RWPE2 (cell line): ENCODE measurements around the gene KCNJ12.
"Not testable (repeated sequence)": the region's sequence is repeated elsewhere in the genome, so short reads cannot be mapped to it uniquely, and the experiment has no call there.

ENCODE experiments used
- ATAC-seq: fragments of 200-7000 bp; cut with Tn5 transposase; 3 replicates; pipeline ENCODE4 v1.9.1; 2021; ENCODE audit warnings: low read depth
- DNase-seq: peaks from one replicate; pipeline ENCODE4 v3.0.0-alpha.2; 2020; ENCODE audit warnings: low spot score
- H3K27ac ChIP-seq: fragments of 450-650 bp; 2 replicates; pipeline ENCODE4 v1.5.1; 2017; ENCODE audit warnings: mild to moderate bottlenecking; ENCODE audit not compliant: poor library complexity, severe bottlenecking
- H3K27me3 ChIP-seq: fragments of 250-450 bp; sonication (Bioruptor Pico); 2 replicates; pipeline ENCODE4 v1.5.1; 2021; ENCODE audit warnings: mild to moderate bottlenecking, moderate library complexity; ENCODE audit not compliant: insufficient read depth, poor library complexity, severe bottlenecking
- H3K36me3 ChIP-seq: fragments of 250-450 bp; sonication (Bioruptor Pico); 2 replicates; pipeline ENCODE4 v1.5.1; 2020; ENCODE audit warnings: low read depth, mild to moderate bottlenecking, moderate library complexity
- H3K4me1 ChIP-seq: fragments of 250-450 bp; sonication (Bioruptor Pico); 2 replicates; pipeline ENCODE4 v1.5.1; 2021; ENCODE audit warnings: mild to moderate bottlenecking, moderate library complexity; ENCODE audit not compliant: insufficient read depth, poor library complexity, severe bottlenecking
- H3K4me3 ChIP-seq: fragments of 250-450 bp; sonication (Bioruptor Pico); 2 replicates; pipeline ENCODE4 v1.5.1; 2021; ENCODE audit warnings: mild to moderate bottlenecking, moderate library complexity; ENCODE audit not compliant: severe bottlenecking
- H3K9me3 ChIP-seq: fragments of 250-450 bp; sonication (Bioruptor Pico); 2 replicates; pipeline ENCODE4 v1.5.1; 2021; ENCODE audit warnings: mild to moderate bottlenecking, moderate library complexity; ENCODE audit not compliant: severe bottlenecking
- TF ChIP-seq, protein P1 (sequence below): fragments of 450-650 bp; IDR thresholded peaks from one replicate; pipeline ENCODE4 v1.5.1; 2017; ENCODE audit warnings: mild to moderate bottlenecking, moderate library complexity; ENCODE audit not compliant: poor library complexity, severe bottlenecking

Gene KCNJ12

DNA sequence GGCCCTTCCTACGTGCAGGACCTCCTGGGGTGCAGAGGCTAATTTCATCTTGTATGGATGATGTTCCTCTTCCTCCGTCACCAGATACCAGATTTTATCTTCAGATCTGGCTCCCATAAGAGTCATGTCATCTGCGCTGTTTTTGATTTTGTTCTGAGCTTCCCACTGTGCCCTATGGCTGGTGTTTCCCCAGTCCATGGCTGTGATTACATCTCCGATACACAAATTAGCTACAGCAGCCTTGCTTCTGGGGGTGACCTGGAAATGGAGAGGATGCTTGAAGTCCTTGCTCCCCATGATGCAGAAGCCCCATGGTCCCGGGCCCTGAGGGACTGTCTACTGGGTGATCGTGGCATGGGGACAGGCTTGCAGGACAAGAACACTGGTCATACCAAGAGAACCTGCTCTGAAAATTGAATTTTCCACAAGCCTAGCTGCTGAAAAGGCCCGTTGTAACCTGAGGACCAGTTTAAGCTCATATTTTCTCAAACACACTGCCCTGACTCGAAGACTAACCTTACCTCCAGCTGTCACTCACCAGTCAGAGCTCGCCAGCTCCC, 69.0 kb downstream of the KCNJ12 start:
- Histone ChIP-seq H3K36me3 (no peaks in the 10 kb centered on the region), H3K27ac (no peak overlapping the region), H3K9me3 (no peaks in the 10 kb centered on the region), H3K27me3 (no peaks in the 10 kb centered on the region), H3K4me3 (no peak overlapping the region), H3K4me1 (no peaks in the 10 kb centered on the region)
- TF ChIP-seq, protein P1, sequence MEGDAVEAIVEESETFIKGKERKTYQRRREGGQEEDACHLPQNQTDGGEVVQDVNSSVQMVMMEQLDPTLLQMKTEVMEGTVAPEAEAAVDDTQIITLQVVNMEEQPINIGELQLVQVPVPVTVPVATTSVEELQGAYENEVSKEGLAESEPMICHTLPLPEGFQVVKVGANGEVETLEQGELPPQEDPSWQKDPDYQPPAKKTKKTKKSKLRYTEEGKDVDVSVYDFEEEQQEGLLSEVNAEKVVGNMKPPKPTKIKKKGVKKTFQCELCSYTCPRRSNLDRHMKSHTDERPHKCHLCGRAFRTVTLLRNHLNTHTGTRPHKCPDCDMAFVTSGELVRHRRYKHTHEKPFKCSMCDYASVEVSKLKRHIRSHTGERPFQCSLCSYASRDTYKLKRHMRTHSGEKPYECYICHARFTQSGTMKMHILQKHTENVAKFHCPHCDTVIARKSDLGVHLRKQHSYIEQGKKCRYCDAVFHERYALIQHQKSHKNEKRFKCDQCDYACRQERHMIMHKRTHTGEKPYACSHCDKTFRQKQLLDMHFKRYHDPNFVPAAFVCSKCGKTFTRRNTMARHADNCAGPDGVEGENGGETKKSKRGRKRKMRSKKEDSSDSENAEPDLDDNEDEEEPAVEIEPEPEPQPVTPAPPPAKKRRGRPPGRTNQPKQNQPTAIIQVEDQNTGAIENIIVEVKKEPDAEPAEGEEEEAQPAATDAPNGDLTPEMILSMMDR: no peak
- ATAC-seq (no peak), DNase-seq (no peak)

DNA sequence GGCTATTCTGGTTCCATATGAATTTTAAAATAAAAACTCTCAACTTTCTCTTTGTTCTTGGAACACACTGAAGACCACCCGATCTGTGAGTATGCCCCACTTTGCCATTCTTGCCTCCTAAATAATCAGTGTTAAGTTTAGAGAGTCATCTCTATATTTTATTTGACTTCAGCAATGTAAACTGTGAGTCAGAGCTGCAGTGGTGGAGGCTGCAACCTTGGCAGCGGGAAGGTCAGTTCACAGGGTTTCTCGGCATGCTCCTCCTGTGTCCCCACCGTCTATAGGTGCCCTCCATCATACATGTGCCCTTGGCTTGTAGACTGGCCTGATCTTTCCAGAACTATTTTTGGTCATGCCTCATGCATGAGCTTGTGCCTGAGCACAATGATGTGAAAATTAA, 71.4 kb downstream of the KCNJ12 start:
- H3K4me1 ChIP-seq, H3K9me3 ChIP-seq, H3K36me3 ChIP-seq, DNase-seq, H3K27ac ChIP-seq, H3K27me3 ChIP-seq, ATAC-seq, H3K4me3 ChIP-seq: not testable (repeated sequence)

DNA sequence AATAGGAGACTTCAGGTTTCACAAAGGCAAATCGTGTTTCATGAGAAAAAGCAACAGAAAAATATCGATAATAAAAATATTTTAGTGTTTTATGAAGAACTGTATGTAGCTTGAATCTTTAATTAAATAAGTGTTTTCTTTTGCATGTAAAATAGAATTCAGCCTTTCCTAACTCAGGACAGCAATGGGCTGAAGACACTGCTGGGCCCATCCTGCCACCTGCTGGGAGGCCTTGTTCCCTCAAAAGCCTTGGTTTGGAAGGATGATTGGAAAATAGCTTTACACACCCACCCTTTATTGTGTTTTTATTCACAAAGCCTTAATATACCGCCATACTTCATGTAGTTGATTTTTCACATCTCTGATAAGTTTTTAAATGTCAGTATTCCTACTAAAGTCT, 73.7 kb downstream of the KCNJ12 start:
- H3K4me3 ChIP-seq, H3K36me3 ChIP-seq, H3K9me3 ChIP-seq, H3K27me3 ChIP-seq, DNase-seq, H3K27ac ChIP-seq, H3K4me1 ChIP-seq: not testable (repeated sequence)
- peak; percentile 70 for ATAC-seq
- TF ChIP-seq, protein P1: peak; percentile 76

DNA sequence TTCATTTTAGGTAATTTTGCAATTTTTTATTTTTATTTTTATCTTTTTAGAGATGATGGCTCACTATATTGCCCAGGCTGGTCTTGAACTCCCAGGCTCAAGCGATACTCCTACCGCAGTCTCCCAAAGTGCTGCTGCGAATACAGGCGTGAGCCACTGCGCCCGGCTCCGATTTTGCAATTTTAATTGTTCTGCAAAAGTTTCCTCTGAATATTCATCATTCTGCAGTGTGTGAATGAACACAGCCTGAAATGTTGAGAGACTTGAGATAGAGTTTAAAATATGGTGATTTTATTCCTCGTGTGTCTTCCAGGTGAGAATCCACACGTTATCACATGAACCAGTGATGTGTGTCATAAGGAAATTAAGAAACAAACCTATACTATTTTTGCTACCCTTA, 75.8 kb downstream of the KCNJ12 start:
- Histone ChIP-seq H3K4me1 (no peaks in the 10 kb centered on the region), H3K27me3 (no peaks in the 10 kb centered on the region), H3K4me3 (no peak overlapping the region), H3K9me3 (no peaks in the 10 kb centered on the region), H3K27ac (no peak overlapping the region), H3K36me3 (no peaks in the 10 kb centered on the region)
- DNase-seq (no peak), ATAC-seq (no peak)
- TF ChIP-seq, protein P1: no peak

DNA sequence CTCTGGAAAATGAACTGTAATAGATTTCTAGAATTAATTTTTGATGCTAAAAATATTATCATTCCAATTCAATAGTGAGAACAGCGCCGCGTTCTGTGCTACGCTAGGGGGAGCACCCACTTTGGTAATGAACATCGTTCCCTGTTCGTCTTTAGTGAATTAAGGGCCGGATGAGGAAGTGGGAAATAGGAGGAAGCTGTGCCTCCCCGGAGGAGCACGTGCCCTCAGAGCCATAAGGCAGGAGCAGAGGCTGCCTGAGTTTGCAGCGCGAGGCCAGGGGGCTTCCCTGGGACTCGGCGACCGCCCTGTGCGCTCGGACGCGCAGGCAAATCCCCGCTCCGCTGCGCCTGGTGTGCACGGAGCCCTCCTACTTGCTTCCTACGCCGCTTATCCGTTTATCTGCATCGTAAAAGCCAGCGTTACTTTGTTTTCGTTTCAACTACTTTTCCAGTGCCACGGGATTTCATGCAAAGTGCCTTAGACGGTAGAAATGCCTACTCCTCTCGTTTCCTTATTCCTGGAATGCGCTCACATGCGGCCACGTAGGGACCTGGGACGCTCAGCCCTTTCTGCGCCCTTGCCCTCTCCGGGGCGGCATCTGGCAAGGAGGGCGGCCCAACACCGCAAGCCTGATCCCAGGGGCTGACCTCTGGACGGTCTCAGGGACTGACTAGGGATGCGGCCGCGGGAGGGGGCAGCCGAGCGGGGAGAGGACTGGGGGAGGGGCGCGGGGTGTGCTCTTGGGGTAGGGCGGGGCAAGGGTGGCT, 76.4 kb downstream of the KCNJ12 start:
- TF ChIP-seq, protein P1: peak; percentile 57
- H3K9me3 ChIP-seq: no peaks in the 10 kb centered on the region
- no peak overlapping the region for H3K4me3 ChIP-seq
- no peak overlapping the region for H3K27ac ChIP-seq
- ATAC-seq: no peak
- no peaks in the 10 kb centered on the region for H3K4me1 ChIP-seq
- no peak for DNase-seq
- no peaks in the 10 kb centered on the region for H3K36me3 ChIP-seq
- H3K27me3 ChIP-seq: no peaks in the 10 kb centered on the region
